ENCODE results near the gene RNMT.

- TF ChIP-seq, protein P1, sequence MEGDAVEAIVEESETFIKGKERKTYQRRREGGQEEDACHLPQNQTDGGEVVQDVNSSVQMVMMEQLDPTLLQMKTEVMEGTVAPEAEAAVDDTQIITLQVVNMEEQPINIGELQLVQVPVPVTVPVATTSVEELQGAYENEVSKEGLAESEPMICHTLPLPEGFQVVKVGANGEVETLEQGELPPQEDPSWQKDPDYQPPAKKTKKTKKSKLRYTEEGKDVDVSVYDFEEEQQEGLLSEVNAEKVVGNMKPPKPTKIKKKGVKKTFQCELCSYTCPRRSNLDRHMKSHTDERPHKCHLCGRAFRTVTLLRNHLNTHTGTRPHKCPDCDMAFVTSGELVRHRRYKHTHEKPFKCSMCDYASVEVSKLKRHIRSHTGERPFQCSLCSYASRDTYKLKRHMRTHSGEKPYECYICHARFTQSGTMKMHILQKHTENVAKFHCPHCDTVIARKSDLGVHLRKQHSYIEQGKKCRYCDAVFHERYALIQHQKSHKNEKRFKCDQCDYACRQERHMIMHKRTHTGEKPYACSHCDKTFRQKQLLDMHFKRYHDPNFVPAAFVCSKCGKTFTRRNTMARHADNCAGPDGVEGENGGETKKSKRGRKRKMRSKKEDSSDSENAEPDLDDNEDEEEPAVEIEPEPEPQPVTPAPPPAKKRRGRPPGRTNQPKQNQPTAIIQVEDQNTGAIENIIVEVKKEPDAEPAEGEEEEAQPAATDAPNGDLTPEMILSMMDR (IDR thresholded peaks at IDR 0.05): no peak
- no peak for TF ChIP-seq POLR2A (IDR thresholded peaks at IDR 0.05)
Observed at GRCh38 chr18:13712400-13713131, 13.9 kb upstream of the RNMT start.

Measured in uterus (tissue), 2 donors.